Measurements from ENCODE around the gene ITIH1.

The ITIH1 gene

GRCh38 chr3:52793702-52794611, 16.6 kb downstream of the ITIH1 start:
- TF ChIP-seq CTCF (IDR thresholded peaks at IDR 0.05; ENCODE audit: low read depth, low read length) (no peak), EZH2phosphoT487 (IDR thresholded peaks at IDR 0.05; ENCODE audit: low read depth) (no peak)
- Histone ChIP-seq H2AFZ (ENCODE audit: low read depth, low read length) (0 out of 2 replicates have a peak overlapping the region, but pooled peaks have one; percentile 1), H3K4me1 (ENCODE audit: low read length) (0 out of 2 replicates have a peak, but pooled peaks cover 4% of the 10 kb centered on the region), H3K27ac (ENCODE audit: low read length) (no peak overlapping the region), H3K79me2 (ENCODE audit: low read length) (no peaks in the 10 kb centered on the region), H3K9ac (ENCODE audit: low read length) (no peak overlapping the region), H3K9me3 (ENCODE audit: insufficient read depth, low read length) (no peaks in the 10 kb centered on the region), H3K36me3 (replicated peaks; ENCODE audit: low read depth, low read length) (no peaks in the 10 kb centered on the region), H3K27me3 (ENCODE audit: low read depth, low read length) (no peaks in the 10 kb centered on the region), H3K4me3 (ENCODE audit: low read length) (no peak overlapping the region), H4K20me1 (ENCODE audit: insufficient read depth, low read length) (no peaks in the 10 kb centered on the region), H3K4me2 (ENCODE audit: low read length) (no peak overlapping the region)

DNA sequence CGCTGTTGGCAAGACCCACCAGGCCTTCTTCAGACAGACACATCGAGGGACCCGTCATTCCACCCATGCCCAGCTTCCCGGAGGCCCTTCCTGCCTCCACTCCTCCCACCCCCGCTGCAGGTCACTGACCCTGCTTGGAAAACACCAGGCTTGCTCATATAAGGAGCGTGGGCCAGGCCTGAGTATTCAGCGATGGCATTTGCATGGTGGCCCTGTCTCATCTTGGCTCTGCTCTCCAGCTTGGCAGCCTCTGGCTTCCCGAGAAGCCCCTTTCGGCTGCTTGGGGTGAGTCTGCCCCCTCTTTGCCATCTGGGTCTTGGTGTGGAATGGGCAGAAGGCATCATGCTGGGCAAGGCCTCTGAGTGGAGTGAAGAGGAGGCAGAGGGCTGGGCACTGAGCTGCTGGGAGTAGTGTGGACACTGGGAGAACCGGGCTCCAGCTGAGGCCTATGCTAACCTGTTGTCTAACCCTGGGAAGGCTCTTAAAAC, 17.3 kb downstream of the ITIH1 start, which contains the start of gene ITIH3:
Gene ITIH3 (plus strand): TSS at position 185 of the 488 bp plus-strand sequence. CDS start 8 bp downstream, at position 193.
- Histone ChIP-seq H3K27ac (ENCODE audit: low read length) (no peak within 1 kb of the TSS), H2AFZ (ENCODE audit: low read depth, low read length) (0 out of 2 replicates have a peak within 1 kb of the TSS, but pooled peaks have one; percentile 1), H3K79me2 (ENCODE audit: low read length) (no peaks in the 10 kb centered on the region), H3K27me3 (ENCODE audit: low read depth, low read length) (no peaks in the 10 kb centered on the region), H3K4me3 (ENCODE audit: low read length) (no peak within 1 kb of the TSS), H4K20me1 (ENCODE audit: insufficient read depth, low read length) (no peaks in the 10 kb centered on the region), H3K4me1 (ENCODE audit: low read length) (0 out of 2 replicates have a peak, but pooled peaks cover 4% of the 10 kb centered on the region), H3K9me3 (ENCODE audit: insufficient read depth, low read length) (no peaks in the 10 kb centered on the region), H3K36me3 (replicated peaks; ENCODE audit: low read depth, low read length) (no peaks in the 10 kb centered on the region), H3K4me2 (ENCODE audit: low read length) (no peak within 1 kb of the TSS), H3K9ac (ENCODE audit: low read length) (no peak within 1 kb of the TSS)
- TF ChIP-seq EZH2phosphoT487 (IDR thresholded peaks at IDR 0.05; ENCODE audit: low read depth) (no peak), CTCF (IDR thresholded peaks at IDR 0.05; ENCODE audit: low read depth, low read length) (no peak)

DNA sequence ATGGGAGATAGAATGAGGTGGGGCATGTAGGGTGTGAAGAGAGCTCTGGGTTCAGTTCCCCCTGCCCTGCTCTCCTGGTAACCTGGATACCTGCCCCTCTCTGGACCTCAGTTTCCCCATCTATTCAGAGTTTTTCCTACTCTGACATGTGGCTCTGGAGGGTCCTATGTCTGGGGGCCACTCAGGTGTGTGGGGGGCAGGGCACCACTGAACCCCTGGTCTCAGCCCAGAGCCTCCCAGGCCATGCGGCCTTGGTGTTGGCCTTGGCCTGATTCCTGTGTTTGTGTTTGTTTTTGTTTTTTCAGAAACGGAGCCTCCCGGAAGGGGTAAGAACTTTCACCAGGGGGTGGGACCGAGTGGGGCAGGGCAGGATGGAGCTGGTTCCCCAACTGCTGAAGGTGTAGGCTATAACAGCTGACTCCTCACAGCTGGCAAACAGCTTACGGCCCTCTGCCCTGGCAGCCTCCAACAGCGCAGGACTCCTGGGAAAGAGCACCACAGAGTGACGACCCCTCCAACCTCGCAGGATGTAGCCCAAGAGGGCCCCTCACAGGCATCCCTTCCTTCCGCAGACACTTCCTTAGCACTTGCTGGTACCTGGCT, 18.0 kb downstream of the ITIH1 start:
- no peak overlapping the region for H3K4me2 ChIP-seq (ENCODE audit: low read length)
- H3K36me3 ChIP-seq (replicated peaks; ENCODE audit: low read depth, low read length): no peaks in the 10 kb centered on the region
- TF ChIP-seq EZH2phosphoT487 (IDR thresholded peaks at IDR 0.05; ENCODE audit: low read depth) (no peak), CTCF (IDR thresholded peaks at IDR 0.05; ENCODE audit: low read depth, low read length) (no peak)

DNA sequence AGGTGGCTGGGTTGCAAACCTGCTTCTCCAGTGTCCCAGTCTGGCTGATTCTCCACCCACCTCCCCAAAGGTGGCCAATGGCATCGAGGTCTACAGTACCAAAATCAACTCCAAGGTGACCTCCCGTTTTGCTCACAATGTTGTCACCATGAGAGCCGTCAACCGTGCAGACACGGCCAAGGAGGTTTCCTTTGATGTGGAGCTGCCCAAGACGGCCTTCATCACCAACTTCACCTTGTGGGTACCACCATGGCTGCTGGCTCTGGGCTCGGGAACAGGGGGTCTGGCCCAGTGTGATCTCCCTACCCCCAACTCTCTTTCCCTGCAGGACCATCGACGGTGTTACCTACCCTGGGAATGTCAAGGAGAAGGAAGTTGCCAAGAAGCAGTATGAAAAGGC, 19.0 kb downstream of the ITIH1 start:
- no peak overlapping the region for H3K27ac ChIP-seq (ENCODE audit: low read length)
- H3K79me2 ChIP-seq (ENCODE audit: low read length): no peaks in the 10 kb centered on the region
- TF ChIP-seq CTCF (IDR thresholded peaks at IDR 0.05; ENCODE audit: low read depth, low read length) (no peak), EZH2phosphoT487 (IDR thresholded peaks at IDR 0.05; ENCODE audit: low read depth) (no peak)
- 0 out of 2 replicates have a peak, but pooled peaks cover 4% of the 10 kb centered on the region for H3K4me1 ChIP-seq (ENCODE audit: low read length)
- H3K4me2 ChIP-seq (ENCODE audit: low read length): no peak overlapping the region
- H4K20me1 ChIP-seq (ENCODE audit: insufficient read depth, low read length): no peaks in the 10 kb centered on the region
- H3K4me3 ChIP-seq (ENCODE audit: low read length): no peak overlapping the region
- no peaks in the 10 kb centered on the region for H3K36me3 ChIP-seq (replicated peaks; ENCODE audit: low read depth, low read length)
- H3K9ac ChIP-seq (ENCODE audit: low read length): no peak overlapping the region
- no peak overlapping the region for H2AFZ ChIP-seq (ENCODE audit: low read depth, low read length)
- H3K9me3 ChIP-seq (ENCODE audit: insufficient read depth, low read length): no peaks in the 10 kb centered on the region
- no peaks in the 10 kb centered on the region for H3K27me3 ChIP-seq (ENCODE audit: low read depth, low read length)

More for the DNA sequence above, 18.0 kb downstream of the ITIH1 start:
- H3K79me2 ChIP-seq (ENCODE audit: low read length): no peaks in the 10 kb centered on the region
- no peak overlapping the region for H3K9ac ChIP-seq (ENCODE audit: low read length)
- H3K27me3 ChIP-seq (ENCODE audit: low read depth, low read length): no peaks in the 10 kb centered on the region
- no peaks in the 10 kb centered on the region for H3K9me3 ChIP-seq (ENCODE audit: insufficient read depth, low read length)
- 0 out of 2 replicates have a peak, but pooled peaks cover 4% of the 10 kb centered on the region for H3K4me1 ChIP-seq (ENCODE audit: low read length)
- H4K20me1 ChIP-seq (ENCODE audit: insufficient read depth, low read length): no peaks in the 10 kb centered on the region
- H3K27ac ChIP-seq (ENCODE audit: low read length): no peak overlapping the region
- no peak overlapping the region for H2AFZ ChIP-seq (ENCODE audit: low read depth, low read length)
- no peak overlapping the region for H3K4me3 ChIP-seq (ENCODE audit: low read length)
